CD4-positive, alpha-beta T cell treated with Interleukin-10 for 1 hour (primary cell): ENCODE data around the gene ISCU.

ENCODE experiments used
- DNase-seq: peaks from one replicate; pipeline ENCODE4 v3.0.0-alpha.2; 2020

The ISCU gene

DNA sequence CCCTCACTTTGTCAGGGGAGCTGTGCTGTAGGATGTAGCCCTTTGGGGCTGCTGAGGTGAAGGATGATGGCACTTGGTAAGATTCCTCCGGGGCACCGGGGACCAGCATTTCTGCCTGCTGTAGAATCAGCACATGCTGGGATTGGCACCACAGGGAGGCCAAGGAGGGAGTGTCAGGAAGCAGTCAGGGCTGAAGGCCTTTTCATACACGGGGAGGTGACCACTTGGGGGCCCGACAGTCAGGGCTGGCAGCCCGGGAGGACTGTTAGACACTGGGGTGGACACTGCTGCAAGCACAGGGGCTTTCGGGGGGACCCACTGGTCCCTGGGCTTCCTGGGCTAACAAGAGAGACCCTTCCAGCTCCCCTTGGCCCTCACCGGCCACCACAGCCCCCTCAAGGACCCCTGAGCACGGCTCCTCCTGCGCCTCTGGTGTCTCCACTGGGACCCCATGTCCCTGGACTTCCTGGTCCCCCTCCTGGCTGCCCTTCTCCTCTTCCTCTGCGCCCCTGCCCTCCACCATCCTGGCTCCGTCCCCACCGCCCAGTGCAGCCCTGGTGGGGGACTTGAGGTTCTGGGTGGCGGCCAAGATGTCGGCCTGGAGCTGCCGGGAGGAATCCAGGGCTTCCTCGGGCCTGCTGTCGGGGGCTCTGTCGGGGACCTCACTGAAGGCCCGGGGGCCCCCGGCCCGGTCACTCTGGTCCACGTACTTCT, 29.0 kb downstream of the ISCU start:
- no peak for DNase-seq

DNA sequence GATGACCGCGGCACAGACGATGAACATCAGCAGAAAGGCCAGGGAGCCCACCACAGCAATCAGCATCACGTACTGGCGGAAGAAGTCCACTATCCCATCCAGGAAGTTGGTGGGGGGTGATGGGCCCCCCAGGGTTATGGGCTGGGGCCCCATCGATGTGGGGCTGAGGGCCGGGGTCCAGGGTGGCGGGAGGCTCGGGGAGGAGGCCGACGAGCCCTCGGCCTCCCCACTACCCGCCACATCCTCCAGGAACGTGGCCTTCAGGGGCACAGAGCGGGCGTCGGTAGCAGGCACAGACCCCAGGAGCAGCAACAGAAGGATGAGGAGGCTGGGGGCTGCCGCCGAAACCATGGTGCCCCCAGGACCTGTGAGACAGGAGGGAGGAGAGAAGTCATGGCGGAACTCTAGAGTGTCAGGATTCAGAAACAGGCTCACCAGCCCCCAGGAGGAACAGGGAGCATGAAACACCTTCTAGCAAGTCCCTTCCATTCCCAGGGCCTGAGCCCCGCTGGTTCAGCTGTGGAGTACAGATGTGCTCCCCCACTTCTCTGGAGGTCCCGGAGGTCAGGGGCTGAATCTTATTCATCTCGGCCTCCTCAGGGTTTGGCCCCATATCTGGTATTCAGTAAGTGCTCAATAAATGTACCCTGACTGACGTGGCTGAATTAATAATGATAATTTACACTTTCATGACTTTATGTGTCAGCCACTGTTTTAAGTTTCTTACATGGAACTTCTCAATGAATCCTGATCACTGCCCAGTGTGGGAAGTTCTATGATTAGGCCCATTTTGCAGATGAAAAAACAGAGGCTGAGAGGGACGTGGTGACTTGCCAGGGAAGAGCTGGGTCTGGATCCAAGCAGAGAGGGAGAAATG, 29.9 kb downstream of the ISCU start:
- DNase-seq: no peak

GRCh38 chr12:108594323-108594903, 32.0 kb downstream of the ISCU start:
- no peak for DNase-seq

GRCh38 chr12:108594960-108595710, 32.7 kb downstream of the ISCU start:
- DNase-seq: no peak

- no peak for DNase-seq
Observed at GRCh38 chr12:108595711-108596647, 33.6 kb downstream of the ISCU start.

DNA sequence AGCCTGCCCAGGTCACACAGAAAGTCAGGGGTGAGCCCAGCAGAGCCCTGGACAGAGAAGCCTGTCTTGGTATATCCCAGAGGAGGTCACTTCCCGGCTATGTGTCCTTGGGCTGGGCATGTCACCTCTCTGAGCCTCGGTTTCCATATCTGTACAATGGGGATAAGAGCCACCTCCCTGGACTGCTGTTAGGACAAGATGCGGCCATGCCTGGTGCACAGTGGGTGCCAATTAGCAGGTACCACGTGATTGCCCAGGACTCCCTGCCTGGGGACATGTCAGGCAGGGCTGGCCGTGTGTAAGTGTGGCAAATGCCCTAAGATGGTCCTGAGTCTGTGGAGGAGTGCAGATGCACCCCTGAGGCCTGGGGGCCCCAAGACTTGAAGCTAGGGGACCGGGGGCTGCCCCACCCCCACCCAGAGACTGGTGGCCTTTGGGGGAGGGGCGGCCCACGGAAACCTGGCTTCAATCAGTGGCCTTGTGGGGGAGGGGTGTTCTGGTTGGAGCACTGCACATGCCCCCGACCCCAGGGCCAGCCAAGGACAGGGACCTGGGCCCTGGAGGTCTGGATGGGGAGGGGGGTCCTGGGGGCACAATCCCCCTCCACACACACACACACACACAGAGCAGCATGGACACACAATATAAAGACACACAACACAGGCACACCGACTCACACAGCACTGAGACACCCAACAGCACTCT, 34.6 kb downstream of the ISCU start:
- no peak for DNase-seq

GRCh38 chr12:108597559-108598471, 35.4 kb downstream of the ISCU start, which contains the start of gene TMEM119:
TSS of gene TMEM119 (minus strand) at chr12:108598084. CDS start at chr12:108592383, 5,701 bp downstream.
- no peak for DNase-seq

DNA sequence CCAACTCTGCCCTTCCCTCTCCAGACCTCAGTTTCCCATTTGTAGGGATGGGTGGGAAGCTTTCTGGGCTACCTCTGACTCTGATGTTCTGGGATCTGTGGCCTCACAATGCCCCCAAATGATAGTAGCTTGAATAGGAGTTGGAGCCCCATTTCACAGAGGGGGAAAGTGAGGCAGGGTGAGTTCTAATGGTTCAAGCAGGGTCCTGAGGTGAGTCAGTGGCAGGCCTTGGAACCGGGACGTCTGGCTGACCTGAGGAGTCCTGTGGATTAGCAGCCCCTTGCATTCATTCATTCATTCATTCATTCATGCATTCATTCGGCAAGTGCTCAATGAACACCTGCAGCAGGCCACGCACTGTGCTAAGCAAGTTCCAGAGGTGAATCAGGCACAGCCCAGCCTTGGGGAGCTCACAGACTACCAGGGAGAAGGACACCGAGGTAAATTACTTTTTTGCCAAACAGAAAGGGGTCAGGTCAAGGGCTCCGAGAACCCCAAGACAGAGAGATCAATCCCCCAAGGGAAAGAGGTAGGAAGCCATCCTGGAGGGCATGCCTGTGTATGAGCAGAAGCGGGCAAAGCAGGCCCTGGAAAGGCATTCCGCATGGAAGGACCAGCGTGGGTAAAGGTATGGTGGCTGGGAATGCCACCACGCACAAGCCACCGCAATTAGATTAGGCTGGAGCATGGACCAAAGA, 36.3 kb downstream of the ISCU start:
- DNase-seq: no peak

- DNase-seq: no peak
Observed at GRCh38 chr12:108599541-108599940, 37.1 kb downstream of the ISCU start.

DNA sequence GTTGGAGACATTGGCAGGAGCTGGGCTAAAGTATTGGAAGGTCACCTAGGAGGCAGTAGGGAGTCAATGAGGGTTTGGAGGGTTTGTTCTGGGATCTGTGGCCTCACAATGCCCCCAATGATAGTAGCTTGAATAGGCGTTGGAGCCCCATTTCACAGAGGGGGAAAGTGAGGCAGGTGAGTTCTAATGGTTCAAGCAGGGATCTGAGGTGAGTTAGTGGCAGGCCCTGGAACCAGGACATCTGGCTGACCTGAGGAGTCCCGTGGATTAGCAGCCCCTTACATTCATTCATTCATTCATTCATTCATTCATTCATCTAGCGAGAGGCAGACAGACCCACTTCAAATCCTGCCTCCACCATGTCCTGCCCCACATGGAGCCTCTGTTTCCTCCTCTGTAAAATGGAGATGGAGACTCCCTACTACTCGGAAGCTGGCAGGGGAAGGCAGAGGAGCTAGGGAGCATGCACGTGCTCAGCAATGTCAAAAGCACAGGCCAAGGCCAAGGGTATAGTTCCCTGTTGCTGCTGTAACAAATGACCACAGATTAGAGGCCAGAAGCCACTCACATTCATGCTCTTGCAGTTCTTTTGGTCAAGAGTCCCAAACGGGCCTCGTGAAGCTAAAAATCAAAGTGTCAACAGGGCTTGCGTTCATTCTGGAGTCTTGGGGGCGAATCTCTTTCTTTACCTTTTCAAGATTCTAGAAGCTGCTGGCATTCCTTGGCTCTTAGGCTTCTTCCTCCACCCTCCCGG, 37.7 kb downstream of the ISCU start:
- DNase-seq: no peak

DNA sequence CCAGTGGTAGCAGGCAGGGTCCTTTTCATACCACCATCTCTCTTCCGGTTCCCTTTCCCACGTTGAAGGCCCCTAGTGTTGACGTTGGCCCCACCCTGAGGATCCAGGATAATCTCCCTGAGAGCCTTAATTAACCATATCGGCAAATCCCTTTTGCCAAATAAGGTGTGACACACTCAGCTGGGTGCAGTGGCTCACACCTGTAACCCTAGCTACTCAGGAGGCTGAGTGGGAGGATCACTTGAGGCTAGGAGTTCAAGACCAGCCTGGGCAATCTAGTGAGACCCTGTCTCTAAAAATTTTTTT, 38.3 kb downstream of the ISCU start:
- DNase-seq: no peak

- no peak for DNase-seq
Observed at GRCh38 chr12:108602209-108602705, 39.9 kb downstream of the ISCU start.

- DNase-seq: no peak
Observed at GRCh38 chr12:108602976-108603704, 40.7 kb downstream of the ISCU start.

DNA sequence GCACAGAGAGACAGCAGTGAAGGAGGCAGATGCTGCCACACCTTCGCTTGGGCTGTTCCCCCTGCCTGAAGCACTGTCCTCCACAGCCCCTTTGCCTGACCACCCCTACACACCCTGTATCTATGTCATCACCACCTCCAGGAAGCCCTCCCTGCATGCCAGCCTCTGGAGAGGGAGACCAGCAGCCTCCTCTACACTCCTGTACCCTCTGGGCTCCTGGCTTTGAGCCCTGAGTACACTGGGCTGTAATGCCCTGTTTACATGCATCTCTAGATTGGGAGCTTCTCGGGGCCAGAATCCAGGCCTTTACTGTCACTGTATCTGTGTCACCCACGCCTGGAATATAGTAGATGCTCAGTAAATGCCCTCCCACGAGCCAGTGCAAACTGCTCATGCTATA, 41.3 kb downstream of the ISCU start:
- DNase-seq: no peak

DNA sequence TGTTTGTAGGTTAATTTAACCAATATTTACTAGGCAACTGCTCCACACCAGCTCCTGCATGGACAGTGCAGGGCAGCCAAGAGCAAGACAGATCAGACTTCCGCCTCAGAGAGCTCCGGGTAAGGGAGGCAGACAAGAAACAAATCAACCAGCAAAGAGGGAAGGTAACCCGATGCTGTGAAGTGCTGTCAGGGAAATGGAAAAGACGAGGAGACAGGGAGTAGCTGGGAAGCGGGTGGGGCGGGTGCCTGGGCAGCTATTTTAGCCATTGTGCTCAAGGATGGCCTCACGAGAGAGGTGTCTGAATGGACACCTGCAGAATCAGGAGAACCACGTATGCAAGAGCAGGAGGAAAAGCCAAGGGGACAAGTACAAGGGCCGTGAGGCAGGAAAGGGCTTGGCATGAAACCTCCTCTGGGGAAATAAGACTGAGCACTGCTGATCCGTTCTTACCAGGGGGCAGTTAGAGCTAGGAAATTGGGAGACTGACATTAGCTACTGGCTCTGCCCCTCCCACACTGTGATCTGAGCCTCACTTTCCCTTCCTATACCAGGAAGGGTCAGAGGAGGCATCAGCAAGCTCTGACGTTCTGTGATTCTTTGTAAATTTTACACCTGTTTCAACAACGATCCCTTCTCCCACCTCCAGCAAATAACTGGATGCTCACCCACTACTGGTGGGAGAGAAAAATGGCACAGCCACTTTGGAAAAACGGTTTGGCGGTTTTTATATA, 42.0 kb downstream of the ISCU start:
- no peak for DNase-seq

GRCh38 chr12:108605000-108605689, 42.7 kb downstream of the ISCU start:
- no peak for DNase-seq
